ENCODE measurements around the gene DTX3L. TPM values are rescaled to one million over a fixed set of nuclear protein-coding genes. Genes with fewer than 3 reads are reported as not detected.

Gene DTX3L
- 10 to 100 TPM in 2 of 10 donors, 1 to 10 TPM in 8; 6.0 to 10.7 (median 8.4) TPM for polyA plus RNA-seq (ENCODE audit: insufficient read length in 10 of 10)
- long read RNA-seq, donor 1 = 0 reads
- long read RNA-seq, donor 2 = 0 reads
- long read RNA-seq, donor 3 = 0 reads
- long read RNA-seq, donor 4 = 0 reads
- long read RNA-seq, donor 5 = 0 reads
- long read RNA-seq, donor 6, full-length matches to known transcripts = 1 of 1 reads
- long read RNA-seq, donor 6, partial matches to known transcripts = 0 of 1 reads
- long read RNA-seq, donor 6, other reads (novel, unspliced or antisense) = 0 of 1 reads
- long read RNA-seq, donor 7, full-length matches to known transcripts = 1 of 1 reads
- long read RNA-seq, donor 7, partial matches to known transcripts = 0 of 1 reads
- long read RNA-seq, donor 7, other reads (novel, unspliced or antisense) = 0 of 1 reads
- long read RNA-seq, donor 8 = 0 reads
- long read RNA-seq, donor 9 = 0 reads

GRCh38 chr3:122564155-122564912 is at the start of gene DTX3L, which contains the start of gene PARP9:
TSS of gene DTX3L (plus strand) at chr3:122564338. CDS start at chr3:122564427, 89 bp downstream.
TSS of gene PARP9 (minus strand) at chr3:122564300. CDS start at chr3:122559620, 4,680 bp downstream.
- peak; percentile 71 to 93 (median 84) for DNase-seq

- DNase-seq = no peak
These were observed 49.1 kb upstream of the DTX3L start for GRCh38 chr3:122515020-122515468.

DNA sequence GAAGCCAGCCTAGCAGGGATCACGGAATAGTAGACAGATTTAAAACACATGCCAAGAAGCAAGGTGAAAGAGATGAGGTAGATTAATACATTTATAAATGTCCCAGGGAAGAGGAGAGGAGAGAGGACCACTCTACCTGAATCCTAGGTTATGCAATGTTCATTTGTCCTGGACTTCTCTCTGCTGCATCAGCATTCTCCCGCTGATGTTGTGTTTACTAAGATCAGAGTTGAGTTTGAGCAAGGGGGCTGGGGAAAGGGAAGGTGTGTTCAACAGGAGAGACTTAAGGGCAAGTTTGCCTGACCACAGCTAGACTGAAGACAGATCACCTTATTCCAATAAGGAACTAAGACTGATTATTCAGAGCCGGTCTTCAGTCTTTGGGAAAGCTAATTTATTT is 48.3 kb upstream of the DTX3L start:
- DNase-seq = no peak

DNA sequence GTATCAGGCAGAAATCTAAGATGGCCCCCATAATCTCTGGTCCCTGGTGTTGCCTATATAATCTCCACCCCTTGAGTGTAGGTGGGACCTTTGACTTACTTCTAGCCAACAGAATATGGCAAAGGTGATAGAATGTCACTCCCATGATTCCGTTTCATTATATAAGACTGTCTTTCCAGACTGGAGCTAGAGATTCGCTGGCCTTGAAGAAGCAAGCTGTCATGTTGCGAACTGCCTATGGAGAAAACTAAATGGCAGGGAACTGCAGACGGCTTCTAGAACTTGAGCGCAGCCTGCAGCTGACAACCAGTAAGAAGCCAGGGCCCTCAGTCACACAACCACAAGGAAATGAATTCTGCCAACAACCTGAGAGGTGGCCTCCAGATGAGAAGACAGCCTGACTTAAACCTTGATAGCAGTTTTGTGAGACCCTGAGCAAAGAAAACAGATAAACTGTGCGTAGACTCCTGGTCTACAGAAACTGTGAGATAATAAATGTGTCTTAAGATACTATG is 47.2 kb upstream of the DTX3L start:
- no peak for DNase-seq

DNA sequence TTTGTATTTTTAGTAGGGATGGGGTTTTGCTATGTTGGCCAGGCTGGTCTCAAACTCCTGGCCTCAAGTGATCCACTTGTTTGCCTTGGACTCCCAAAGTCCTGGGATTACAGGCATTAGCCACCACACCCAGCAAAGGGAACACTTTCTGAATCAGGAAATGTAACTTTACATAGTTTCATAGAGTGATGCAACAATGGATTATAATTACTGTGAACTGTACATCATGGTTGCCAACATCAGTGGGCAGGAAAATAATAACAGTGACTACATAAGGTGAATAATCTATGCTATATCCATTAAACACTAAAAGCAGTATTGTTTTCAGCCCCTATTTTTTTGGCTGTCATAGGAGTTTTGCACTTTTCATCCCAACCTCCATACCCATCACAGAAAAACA is 44.4 kb upstream of the DTX3L start:
- DNase-seq = no peak

GRCh38 chr3:122520861-122521260 is 43.3 kb upstream of the DTX3L start:
- no peak for DNase-seq

- DNase-seq = no peak
These were observed 40.8 kb upstream of the DTX3L start for GRCh38 chr3:122523317-122523716.

- DNase-seq = no peak
These were observed 34.0 kb upstream of the DTX3L start for GRCh38 chr3:122530164-122530563.

- no peak for DNase-seq
These were observed 30.7 kb upstream of the DTX3L start for GRCh38 chr3:122533480-122533879.

DNA sequence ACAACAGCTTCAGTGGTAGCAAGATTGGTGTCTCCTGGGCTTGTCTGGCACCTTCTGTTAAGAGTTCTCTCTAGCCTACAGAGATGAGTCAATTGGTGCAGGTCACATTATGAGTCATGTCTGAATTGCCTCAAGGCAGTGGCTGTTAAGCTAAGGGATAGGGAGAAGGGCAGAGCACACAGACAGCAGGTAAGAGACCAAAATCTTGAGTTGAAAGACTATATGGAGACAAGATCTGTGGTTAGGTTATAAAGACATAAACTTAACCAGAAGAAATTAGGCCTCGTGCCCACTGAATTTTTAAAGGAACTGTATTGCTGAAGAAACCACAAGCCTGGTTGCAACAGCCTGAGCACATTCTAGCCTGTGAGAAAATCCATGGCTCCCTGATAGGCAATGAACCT is 30.2 kb upstream of the DTX3L start:
- DNase-seq = peak in 1 of 3 donors; percentile 19

GRCh38 chr3:122535964-122536631 is 28.0 kb upstream of the DTX3L start:
- no peak for DNase-seq

GRCh38 chr3:122536632-122537001 is 27.5 kb upstream of the DTX3L start:
- no peak for DNase-seq

- DNase-seq = no peak
These were observed 25.1 kb upstream of the DTX3L start for GRCh38 chr3:122538956-122539490.

DNA sequence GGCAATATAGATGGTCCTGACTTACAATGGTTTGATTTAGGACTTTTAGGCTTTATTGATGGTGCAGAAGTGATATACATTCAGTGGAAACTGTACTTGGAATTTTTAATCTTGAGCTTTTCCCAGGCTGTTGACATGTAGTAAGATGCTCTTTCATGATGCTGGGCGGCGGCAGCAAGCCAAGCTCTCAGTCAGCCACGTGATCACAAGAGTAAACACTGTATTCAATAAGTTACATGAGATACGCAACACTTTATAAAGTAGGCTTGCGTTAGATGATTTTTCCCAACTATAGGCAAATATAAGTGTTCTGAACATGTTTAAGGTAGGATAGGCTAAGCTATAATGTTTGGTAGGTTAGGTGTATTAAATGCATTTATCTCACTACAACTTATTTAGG is 18.0 kb upstream of the DTX3L start:
- DNase-seq = no peak

- DNase-seq = no peak
These were observed 16.1 kb upstream of the DTX3L start for GRCh38 chr3:122548076-122548475.

GRCh38 chr3:122548619-122549018 is 15.5 kb upstream of the DTX3L start:
- no peak for DNase-seq

GRCh38 chr3:122553171-122553570 is 11.0 kb upstream of the DTX3L start:
- no peak for DNase-seq

DNA sequence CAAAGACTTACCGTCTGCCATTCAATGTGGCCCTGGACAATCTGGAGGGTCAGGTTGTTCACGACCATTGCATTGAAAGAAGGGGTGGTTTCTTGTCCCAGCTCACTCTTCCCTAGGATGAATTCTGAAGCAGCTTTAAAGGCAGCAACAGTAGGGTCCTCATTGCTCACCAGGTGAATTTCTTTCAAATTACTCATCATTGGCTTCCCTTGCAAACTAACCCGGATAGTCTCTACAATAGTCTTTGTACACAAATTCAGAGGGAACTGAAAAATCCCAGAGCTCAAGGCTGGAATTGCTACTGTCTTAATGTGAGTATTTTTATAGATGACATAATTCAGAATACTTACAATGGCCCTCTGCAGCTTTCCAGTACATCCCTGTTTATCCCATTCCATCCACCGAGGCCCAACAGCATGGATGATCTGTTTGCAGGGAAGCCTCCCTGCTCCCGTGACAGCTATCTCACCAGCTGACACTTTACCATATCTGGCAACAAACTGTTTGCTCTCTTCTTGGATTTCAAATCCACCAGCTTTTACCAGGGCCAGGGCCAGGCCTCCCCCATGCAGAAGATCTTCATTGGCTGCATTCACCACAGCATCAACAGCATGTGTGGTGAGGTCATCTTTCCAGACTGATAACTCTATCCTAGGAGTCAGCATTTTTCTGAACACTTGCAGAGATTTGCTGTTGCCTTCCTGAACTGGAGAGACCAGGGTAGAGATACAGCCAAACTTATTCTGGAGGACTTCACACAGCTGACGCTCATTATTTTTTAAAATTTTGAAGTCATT is 8.7 kb upstream of the DTX3L start:
- DNase-seq = peak in 1 of 3 donors; percentile 5

DNA sequence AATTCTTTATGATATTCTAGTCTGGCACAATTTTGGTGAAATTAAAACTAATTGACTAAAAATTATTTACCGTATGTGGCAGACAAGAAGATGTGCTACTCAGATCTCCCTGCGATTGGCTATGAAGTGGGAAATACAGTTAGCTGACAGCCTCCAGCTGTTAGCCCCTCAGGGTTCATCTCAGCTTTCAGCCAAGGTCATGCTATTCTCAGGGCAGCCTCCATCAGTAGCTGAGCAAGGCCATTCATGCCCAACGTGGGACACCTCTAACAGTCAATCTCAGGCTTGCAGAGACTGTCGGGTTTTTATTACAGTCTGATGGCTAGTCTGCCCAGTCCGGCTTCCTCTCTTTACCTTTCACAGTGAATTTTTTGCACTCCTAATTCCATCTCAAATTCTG is 6.8 kb upstream of the DTX3L start:
- no peak for DNase-seq

DNA sequence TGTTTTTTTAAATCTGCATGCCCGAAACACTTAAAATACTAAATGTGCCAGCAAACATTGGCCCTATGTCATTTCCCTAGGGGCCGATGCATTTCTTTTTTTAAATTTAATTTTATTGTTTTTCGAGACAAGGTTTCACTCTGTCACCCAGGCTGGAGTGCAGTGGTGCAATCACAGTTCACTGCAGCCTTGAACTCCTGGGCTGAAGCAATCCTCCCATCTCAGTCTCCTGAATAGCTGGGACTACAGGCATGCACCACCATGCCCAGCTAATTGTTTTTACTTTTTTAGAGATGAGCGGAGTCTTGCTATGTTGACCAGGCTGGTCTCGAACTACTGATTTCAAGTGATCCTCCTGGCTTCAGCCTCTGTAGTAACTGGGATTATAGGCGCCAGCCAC is 5.5 kb upstream of the DTX3L start:
- DNase-seq = no peak

- no peak for DNase-seq
These were observed 4.2 kb upstream of the DTX3L start for GRCh38 chr3:122559906-122560305.

Measured in muscle of back (tissue), 13 donors.